T-helper 1 cell (primary cell): Measurements from ENCODE around the gene RAET1G.
"Not testable (repeated sequence)": the region's sequence is repeated elsewhere in the genome, so short reads cannot be mapped to it uniquely, and the experiment has no call there.

Experiments used
- DNase-seq, 5 donors: peaks; one replicate each; pipeline ENCODE4 v3.0.0-alpha.2; 2012 to 2020

The RAET1G gene

GRCh38 chr6:149910721-149911151 lies 12.2 kb downstream of the RAET1G start:
- no peak for DNase-seq

DNA sequence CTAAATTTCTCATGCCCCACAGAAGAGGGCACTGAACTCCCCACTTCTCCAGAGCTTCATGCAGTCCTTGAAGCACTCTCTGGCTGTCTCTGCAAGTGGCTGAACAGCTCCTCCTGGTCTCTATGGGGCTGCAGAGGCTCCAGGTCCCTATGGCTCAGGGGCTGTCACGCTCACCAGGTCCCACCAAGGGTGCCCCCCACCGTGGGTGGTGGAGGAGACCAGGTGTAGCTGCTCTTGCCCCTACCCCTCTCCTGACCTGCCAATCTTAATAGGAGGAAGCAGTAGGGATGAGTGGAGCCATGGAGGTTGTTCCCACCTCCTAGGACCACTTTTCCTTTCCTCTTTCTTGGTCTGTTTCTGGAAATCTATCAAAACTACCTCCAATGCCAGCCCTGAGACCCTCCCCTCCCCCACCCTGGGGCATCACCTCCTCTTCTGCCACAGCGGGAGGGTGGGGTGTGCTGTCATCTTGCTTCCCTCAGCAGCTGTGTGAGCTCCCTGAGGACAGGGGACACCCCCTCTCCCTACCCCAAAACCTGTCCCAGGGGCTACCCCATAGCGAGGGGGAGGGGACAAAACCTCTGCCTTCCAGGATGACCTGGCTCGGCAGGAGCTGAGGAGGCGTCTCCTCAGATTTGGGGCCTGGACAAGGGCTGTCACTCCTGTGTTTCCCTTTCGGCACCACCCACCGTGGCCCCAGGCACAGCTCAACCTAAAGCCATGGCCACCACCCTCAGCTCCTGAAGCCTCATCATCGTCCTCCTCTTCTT lies 13.0 kb downstream of the RAET1G start:
- DNase-seq: no peak

DNA sequence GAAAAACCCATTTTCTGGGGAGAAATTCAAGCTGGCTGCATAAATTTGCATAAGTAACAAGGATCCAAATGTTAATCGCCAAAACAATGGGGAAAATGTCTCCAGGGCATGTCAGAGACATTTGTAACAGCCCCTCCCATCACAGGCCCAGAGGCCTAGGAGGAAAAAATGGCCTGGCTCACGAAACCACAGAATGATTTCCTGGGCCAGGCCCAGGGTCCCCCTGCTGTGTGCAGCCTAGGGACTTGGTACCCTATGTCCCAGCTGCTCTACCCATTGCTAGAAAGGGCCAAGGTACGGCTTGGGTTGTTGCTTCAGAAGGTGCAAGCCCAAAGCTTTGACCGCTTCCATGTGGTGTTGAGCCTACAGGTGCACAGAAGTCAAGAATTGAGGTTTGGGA lies 14.4 kb downstream of the RAET1G start:
- not testable (repeated sequence) for DNase-seq

- DNase-seq: no peak
Observed at GRCh38 chr6:149907317-149907716, 15.6 kb downstream of the RAET1G start.

DNA sequence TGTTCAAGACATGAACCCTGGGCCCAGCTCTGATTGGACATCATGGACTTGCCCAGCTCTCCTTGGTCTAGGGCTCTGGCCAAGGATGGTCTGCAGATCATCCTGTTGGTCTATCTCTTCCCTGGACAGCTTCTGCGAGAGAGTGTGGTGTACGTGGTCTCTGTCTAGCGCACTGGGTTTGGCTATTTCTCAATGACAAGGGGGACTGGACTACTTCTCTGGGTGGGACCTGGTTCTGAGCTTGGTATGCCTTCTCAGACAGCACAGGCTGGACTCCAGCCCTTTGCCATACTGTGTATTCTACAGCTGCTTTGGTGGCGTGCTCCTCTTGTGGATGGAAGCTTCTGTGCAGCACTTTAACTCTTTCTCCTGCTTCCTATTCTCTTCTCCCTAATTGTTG lies 16.5 kb downstream of the RAET1G start:
- no peak for DNase-seq

GRCh38 chr6:149905911-149906371 lies 17.0 kb downstream of the RAET1G start:
- DNase-seq: no peak

DNA sequence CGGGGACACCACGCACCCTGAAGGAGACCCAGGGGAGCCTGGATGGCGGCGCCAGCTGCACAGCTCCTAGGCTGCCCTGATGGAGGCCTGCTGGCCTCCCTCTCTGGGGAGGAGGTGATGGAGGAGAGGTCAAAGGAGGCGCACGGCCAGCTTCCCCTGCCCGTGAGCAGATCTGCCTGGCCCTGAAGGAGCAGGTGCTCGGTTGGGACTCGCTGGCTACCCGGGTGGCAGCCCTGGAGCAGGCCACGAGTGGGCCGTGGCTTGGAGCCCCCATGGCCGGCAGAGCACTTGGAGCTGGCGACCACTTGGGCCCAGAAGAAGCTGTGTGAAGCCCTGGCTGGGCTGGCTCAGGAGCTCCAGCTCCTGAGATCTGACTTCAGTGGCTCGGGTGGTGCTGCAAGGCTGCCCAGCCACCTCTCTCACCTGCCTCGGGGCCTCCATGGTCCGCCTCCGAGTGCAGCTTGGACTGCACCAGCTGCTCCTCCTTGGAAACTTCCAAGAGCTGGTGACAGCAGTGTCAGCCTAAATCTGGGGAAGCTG lies 17.5 kb downstream of the RAET1G start:
- no peak for DNase-seq

- DNase-seq: no peak
Observed at GRCh38 chr6:149904661-149905370, 18.1 kb downstream of the RAET1G start.

GRCh38 chr6:149903938-149904611 lies 18.8 kb downstream of the RAET1G start:
- no peak for DNase-seq

DNA sequence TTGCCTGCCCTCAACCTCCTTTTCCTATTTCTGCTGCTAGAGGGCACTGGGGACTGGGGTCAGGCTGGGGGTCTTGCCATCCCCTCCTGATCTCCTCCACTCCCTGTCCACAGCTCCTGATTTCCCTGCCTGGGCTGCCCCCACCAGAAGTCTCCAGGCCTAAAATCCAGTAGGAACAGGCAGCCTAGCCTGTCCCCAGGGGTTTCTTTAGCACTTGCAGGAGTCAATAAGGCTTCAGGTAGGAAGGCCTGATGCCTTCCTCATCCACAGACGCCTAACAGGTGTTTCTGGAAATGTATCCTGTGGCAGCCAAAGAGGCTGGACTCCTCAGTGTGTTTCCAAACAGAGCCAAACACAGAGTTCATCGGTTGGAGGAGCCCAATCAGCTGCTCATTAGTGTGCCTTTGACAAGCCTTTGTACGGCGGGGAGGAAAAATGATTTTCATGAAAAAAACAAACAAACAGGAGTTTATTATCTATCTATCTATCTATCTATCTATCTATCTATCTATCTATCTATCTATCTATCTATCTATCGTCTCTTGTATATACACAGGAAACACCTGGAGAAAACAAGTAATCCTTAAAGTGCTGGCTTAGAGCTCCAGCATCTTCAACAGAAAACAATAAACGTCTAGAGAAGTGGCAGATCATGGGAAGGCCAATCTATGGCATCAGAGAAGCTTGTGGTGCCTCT lies 21.3 kb downstream of the RAET1G start:
- DNase-seq: no peak

DNA sequence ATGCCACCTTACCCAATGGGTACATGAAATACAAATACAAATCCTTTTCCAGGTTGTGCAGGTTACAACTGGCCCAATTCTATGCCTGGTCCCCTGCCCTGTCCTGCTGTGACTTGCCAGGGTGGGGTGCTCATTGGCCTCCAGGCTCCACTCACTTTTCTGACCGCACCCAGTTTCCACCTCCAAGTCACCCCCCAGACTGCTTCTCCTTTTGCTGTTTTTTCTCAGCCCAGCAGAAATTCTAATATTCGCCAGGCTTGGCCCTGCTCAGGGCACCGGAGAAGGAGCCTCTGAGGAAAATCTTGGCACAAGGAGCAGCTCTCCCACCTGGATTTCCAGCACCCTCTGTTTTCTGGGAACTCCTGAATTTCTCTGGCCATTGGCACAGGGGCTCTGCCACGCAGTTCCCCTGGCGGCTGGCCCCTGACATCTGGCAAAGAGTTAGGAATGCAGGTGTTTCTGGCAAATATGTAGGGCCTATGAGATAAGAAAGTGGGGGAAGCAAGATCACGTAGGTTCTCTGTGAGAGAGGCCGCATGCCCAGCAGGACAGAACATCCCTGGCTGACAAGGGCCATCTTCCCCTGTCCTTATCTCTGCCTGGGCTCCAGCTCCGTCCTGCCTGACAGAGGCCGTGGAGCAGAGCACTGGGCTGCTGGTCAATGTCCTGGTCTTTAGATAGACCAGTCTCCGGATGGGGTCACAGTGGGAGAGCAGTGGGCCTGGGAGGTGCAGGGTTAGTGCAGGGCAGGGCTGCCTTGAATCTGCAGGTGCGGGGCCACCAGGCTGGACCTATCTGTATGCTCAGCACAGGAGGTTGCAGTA lies 22.1 kb downstream of the RAET1G start:
- no peak for DNase-seq

DNA sequence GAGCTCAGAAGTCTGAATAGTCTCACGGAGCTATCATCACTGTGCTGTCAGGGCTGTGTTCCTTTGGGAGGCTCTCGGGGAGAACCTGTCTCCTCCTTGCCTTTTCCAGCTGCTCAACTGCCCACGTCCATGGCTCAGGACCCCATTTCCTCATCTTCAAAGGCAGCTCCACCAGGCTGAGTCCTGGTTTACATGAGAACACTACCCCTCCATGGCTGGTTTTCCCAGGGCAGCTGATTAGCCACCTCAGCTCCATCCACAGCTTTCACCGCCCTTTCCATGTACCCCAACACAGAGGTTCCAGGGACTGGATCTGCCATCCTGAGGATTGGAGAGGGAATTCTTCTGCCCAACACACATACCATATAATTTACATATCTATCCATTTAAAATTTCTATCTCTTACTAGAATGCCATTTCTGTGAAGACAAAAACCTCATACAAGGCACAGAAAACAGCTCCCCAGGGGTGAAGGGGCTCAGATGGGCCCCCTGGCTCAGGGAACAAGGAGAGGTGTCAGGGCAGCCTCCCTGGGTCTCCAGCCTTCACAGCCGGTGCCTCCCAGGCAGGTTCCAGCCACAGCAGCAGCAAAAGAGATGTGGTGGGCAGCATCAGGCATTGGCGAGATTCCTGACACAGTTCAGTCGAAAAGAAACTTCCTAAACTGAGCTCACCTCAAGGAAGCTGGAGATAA lies 22.8 kb downstream of the RAET1G start:
- DNase-seq: no peak

GRCh38 chr6:149899486-149899885 lies 23.4 kb downstream of the RAET1G start:
- no peak for DNase-seq

DNA sequence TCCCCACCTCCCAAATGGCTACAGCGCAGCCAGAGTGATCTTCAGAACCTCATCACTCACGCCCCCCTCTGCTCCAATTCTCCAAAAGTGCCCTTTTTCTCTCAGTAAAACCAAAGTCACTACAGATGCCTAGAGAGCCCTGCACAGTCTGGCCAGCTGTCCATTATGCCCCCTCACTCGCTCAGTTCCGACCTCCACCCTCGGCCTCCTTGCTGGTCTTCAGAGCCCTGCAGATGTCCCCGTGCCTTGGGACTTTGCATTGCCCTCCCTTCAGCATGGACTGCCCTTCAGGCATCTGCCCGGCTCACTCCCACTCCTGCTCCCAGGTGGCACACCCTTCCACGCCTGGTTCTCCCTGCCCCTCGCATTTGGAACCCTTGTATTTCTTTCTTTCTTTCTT lies 24.0 kb downstream of the RAET1G start:
- DNase-seq: no peak

DNA sequence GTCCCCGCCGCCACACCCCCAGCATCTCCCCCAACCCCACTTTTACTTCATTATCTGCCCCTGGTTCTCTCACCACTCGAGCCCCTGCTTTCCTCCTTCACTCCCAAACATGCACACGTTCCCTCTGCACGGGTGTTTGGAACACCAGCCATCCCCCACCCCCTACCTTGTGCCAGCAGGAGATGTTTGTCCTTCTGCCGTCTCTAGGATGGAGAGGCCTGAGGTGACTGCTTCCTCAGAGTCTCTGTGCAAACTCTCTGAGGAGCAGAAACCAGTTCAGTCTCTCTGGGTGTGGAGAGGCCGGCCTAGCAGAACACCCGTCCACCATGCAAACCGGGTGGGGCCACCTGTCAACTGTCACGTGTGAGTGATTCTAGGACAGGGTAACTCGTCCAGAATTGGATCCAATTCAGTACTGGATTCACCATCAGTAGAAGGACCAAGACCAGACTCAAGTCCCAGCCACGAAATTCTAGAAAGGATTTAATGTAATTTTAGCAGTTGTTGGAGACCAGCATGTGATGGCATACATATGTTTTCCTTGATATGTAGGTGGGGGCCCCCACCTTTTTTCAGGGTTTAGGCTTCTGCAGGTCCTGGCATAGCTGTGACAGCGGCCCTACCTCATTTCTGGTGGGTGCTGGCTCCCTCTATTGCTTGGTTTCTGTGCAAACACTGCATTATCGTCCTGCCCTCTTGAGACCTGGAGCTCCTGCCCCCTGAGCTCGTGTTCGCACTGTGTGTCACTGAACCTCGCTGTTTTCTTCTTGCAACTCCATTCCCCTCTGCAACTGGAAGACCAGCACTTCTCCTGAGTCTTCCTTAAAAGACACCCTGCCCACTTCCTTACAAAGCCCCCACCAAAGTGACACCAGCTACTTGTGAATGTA lies 24.8 kb downstream of the RAET1G start, which contains the start of gene RAET1E:
RAET1E (minus strand) TSS at position 259 of the 890 bp plus-strand sequence. CDS start 7,212 bp downstream, outside the sequence.
- no peak for DNase-seq

GRCh38 chr6:149897015-149897697 lies 25.8 kb downstream of the RAET1G start:
- DNase-seq: no peak

GRCh38 chr6:149896491-149896890 lies 26.4 kb downstream of the RAET1G start:
- peak in 1 of 5 donors; percentile 6 for DNase-seq

GRCh38 chr6:149895833-149896271 lies 27.1 kb downstream of the RAET1G start:
- DNase-seq: peak in 2 of 5 donors; percentile 4 to 57

- DNase-seq: peak in 1 of 5 donors; percentile 8
Observed at GRCh38 chr6:149895048-149895590, 27.8 kb downstream of the RAET1G start.
